ENCODE results near the gene H3-3A.

- TF ChIP-seq, protein P1, sequence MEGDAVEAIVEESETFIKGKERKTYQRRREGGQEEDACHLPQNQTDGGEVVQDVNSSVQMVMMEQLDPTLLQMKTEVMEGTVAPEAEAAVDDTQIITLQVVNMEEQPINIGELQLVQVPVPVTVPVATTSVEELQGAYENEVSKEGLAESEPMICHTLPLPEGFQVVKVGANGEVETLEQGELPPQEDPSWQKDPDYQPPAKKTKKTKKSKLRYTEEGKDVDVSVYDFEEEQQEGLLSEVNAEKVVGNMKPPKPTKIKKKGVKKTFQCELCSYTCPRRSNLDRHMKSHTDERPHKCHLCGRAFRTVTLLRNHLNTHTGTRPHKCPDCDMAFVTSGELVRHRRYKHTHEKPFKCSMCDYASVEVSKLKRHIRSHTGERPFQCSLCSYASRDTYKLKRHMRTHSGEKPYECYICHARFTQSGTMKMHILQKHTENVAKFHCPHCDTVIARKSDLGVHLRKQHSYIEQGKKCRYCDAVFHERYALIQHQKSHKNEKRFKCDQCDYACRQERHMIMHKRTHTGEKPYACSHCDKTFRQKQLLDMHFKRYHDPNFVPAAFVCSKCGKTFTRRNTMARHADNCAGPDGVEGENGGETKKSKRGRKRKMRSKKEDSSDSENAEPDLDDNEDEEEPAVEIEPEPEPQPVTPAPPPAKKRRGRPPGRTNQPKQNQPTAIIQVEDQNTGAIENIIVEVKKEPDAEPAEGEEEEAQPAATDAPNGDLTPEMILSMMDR (IDR thresholded peaks at IDR 0.05), result no peak
- TF ChIP-seq POLR2A (IDR thresholded peaks at IDR 0.05), result no peak
Observed at GRCh38 chr1:226017070-226017469, 45.4 kb upstream of the H3-3A start.
